HG03175 (cell line): ENCODE results near the gene GPR6.

ENCODE experiments used
- ATAC-seq: cut with Tn5 transposase; IDR thresholded peaks from one replicate; pipeline ENCODE4 v1.9.1; 2021; ENCODE audit warnings: mild to moderate bottlenecking, moderate library complexity; ENCODE audit not compliant: unreplicated experiment

Gene GPR6

GRCh38 chr6:109998159-109998785 is 20.2 kb downstream of the GPR6 start:
- no peak for ATAC-seq

GRCh38 chr6:109999740-110000139 is 21.6 kb downstream of the GPR6 start:
- ATAC-seq: no peak

GRCh38 chr6:110002676-110003075 is 24.6 kb downstream of the GPR6 start:
- no peak for ATAC-seq

GRCh38 chr6:110013386-110013785 is 35.3 kb downstream of the GPR6 start:
- ATAC-seq: no peak

GRCh38 chr6:110015206-110015605 is 37.1 kb downstream of the GPR6 start:
- ATAC-seq: no peak

GRCh38 chr6:110017306-110017705 is 39.2 kb downstream of the GPR6 start:
- no peak for ATAC-seq

GRCh38 chr6:110017946-110018345 is 39.8 kb downstream of the GPR6 start:
- no peak for ATAC-seq

GRCh38 chr6:110018486-110018885 is 40.4 kb downstream of the GPR6 start:
- ATAC-seq: no peak

GRCh38 chr6:110020888-110021287 is 42.8 kb downstream of the GPR6 start:
- no peak for ATAC-seq

GRCh38 chr6:110029144-110029543 is 51.0 kb downstream of the GPR6 start:
- ATAC-seq: no peak
